DOHH2 (cell line): ENCODE measurements around the gene WDR31.
A peak's percentile ranks its signal among the peaks of the same experiment; 100 is the strongest.

ENCODE experiments used
- H3F3A ChIP-seq: fragments of 200-600 bp; sonication (generic), shearing (Covaris generic); 2 replicates; pipeline ENCODE4 v1.6.0; 2016; ENCODE audit warnings: antibody characterized with exemption, mild to moderate bottlenecking; ENCODE audit not compliant: control insufficient read depth, insufficient read depth
- H3K27ac ChIP-seq: fragments of 200-600 bp; sonication (generic); 2 replicates; pipeline ENCODE4 v1.5.1; 2014; ENCODE audit warnings: low read depth, mild to moderate bottlenecking, low read length, moderate library complexity
- H3K27me3 ChIP-seq: fragments of 200-600 bp; sonication (generic); 2 replicates; pipeline ENCODE4 v1.6.1; 2014; ENCODE audit warnings: mild to moderate bottlenecking, low read length, mixed read lengths; ENCODE audit not compliant: control insufficient read depth
- H3K36me3 ChIP-seq: fragments of 200-600 bp; sonication (generic); 2 replicates; pipeline ENCODE4 v1.6.1; 2014; ENCODE audit warnings: mild to moderate bottlenecking, low read length, moderate library complexity, mixed read lengths; ENCODE audit not compliant: control insufficient read depth
- H3K4me1 ChIP-seq: fragments of 200-600 bp; sonication (generic); 2 replicates; pipeline ENCODE4 v1.6.1; 2014; ENCODE audit warnings: mild to moderate bottlenecking, low read length, mixed read lengths; ENCODE audit not compliant: control insufficient read depth
- H3K4me2 ChIP-seq: fragments of 200-600 bp; sonication (generic); 2 replicates; pipeline ENCODE4 v1.6.0; 2014; ENCODE audit warnings: mild to moderate bottlenecking, low read length, moderate library complexity
- H3K4me3 ChIP-seq: fragments of 200-600 bp; sonication (generic); 2 replicates; pipeline ENCODE4 v1.5.1; 2014; ENCODE audit warnings: mild to moderate bottlenecking, low read length, mixed read lengths
- H3K79me2 ChIP-seq: fragments of 200-600 bp; sonication (generic); 2 replicates; pipeline ENCODE4 v1.6.1; 2014; ENCODE audit warnings: mild to moderate bottlenecking, low read length, mixed read lengths; ENCODE audit not compliant: control insufficient read depth
- H3K9me2 ChIP-seq: fragments of 200-600 bp; sonication (generic); replicated peaks from 2 replicates; pipeline ENCODE4 v1.6.1; 2014; ENCODE audit warnings: mild to moderate bottlenecking, low read length, mixed read lengths; ENCODE audit not compliant: control insufficient read depth
- H3K9me3 ChIP-seq: fragments of 200-600 bp; sonication (generic); 2 replicates; pipeline ENCODE4 v1.6.1; 2014; ENCODE audit warnings: antibody characterized with exemption, low read length, mixed read lengths; ENCODE audit not compliant: control insufficient read depth, insufficient read depth
- H4K20me1 ChIP-seq: fragments of 200-600 bp; sonication (generic); 2 replicates; pipeline ENCODE4 v1.6.0; 2014; ENCODE audit warnings: low read depth, mild to moderate bottlenecking, antibody characterized with exemption, low read length, moderate library complexity; ENCODE audit not compliant: control insufficient read depth, insufficient read depth
- CTCF ChIP-seq: fragments of 200-600 bp; sonication (generic); IDR thresholded peaks from one replicate; pipeline ENCODE4 v1.5.1; 2014; ENCODE audit warnings: antibody characterized with exemption, mild to moderate bottlenecking, low read depth, low read length; ENCODE audit not compliant: poor library complexity, severe bottlenecking
- EZH2phosphoT487 ChIP-seq: fragments of 200-600 bp; sonication (generic); IDR thresholded peaks from 2 replicates; pipeline ENCODE4 v1.6.1; 2017; ENCODE audit warnings: borderline replicate concordance, mild to moderate bottlenecking, antibody characterized with exemption, low read length, moderate library complexity, mixed read lengths

Gene WDR31

GRCh38 chr9:113375057-113376023 lies 35.3 kb upstream of the WDR31 start:
- Histone ChIP-seq H3K4me2 (peak overlapping the region; percentile 97), H3K4me3 (peak overlapping the region; percentile 100), H3K4me1 (peaks cover 10% of the 10 kb centered on the region), H3K9me3 (no peaks in the 10 kb centered on the region), H3K36me3 (peaks cover 29% of the 10 kb centered on the region), H3K27ac (no peak overlapping the region), H4K20me1 (no peaks in the 10 kb centered on the region), H3K27me3 (no peaks in the 10 kb centered on the region), H3F3A (no peaks in the 10 kb centered on the region), H3K9me2 (no peaks in the 10 kb centered on the region), H3K79me2 (peaks cover 15% of the 10 kb centered on the region)
- TF ChIP-seq CTCF (no peak), EZH2phosphoT487 (no peak)

- Histone ChIP-seq H3K79me2 (peaks cover 15% of the 10 kb centered on the region), H3F3A (no peaks in the 10 kb centered on the region), H3K9me2 (no peaks in the 10 kb centered on the region), H4K20me1 (no peaks in the 10 kb centered on the region), H3K36me3 (peaks cover 29% of the 10 kb centered on the region), H3K4me2 (no peak overlapping the region), H3K4me1 (peaks cover 10% of the 10 kb centered on the region), H3K27me3 (no peaks in the 10 kb centered on the region), H3K4me3 (no peak overlapping the region), H3K27ac (no peak overlapping the region), H3K9me3 (no peaks in the 10 kb centered on the region)
- TF ChIP-seq CTCF: no peak
- TF ChIP-seq EZH2phosphoT487: no peak
Observed at GRCh38 chr9:113373676-113374392, 33.8 kb upstream of the WDR31 start.

- H3K79me2 ChIP-seq: peaks cover 15% of the 10 kb centered on the region
- no peaks in the 10 kb centered on the region for H4K20me1 ChIP-seq
- H3K9me2 ChIP-seq: no peaks in the 10 kb centered on the region
- H3K27ac ChIP-seq: no peak overlapping the region
- TF ChIP-seq CTCF (no peak), EZH2phosphoT487 (no peak)
- no peaks in the 10 kb centered on the region for H3K27me3 ChIP-seq
- H3K4me1 ChIP-seq: peaks cover 10% of the 10 kb centered on the region
- no peak overlapping the region for H3K4me3 ChIP-seq
- no peak overlapping the region for H3K4me2 ChIP-seq
- H3K36me3 ChIP-seq: peaks cover 29% of the 10 kb centered on the region
- no peaks in the 10 kb centered on the region for H3F3A ChIP-seq
- H3K9me3 ChIP-seq: no peaks in the 10 kb centered on the region
Observed at GRCh38 chr9:113373256-113373655, 33.2 kb upstream of the WDR31 start.
